Fibroblast of villous mesenchyme (primary cell): ENCODE results near the gene RBBP7. TPM values are rescaled to one million over a fixed set of nuclear protein-coding genes. Genes with fewer than 3 reads are reported as not detected.

ENCODE experiments used
- DNase-seq: peaks from one replicate; pipeline ENCODE4 v3.0.0-alpha.2; 2010; ENCODE audit warnings: low read depth
- H3K4me3 ChIP-seq: 2 replicates; pipeline ENCODE4 v1.5.1; 2011; ENCODE audit warnings: low read depth, mild to moderate bottlenecking, low read length
- CTCF ChIP-seq: IDR thresholded peaks from 2 replicates; pipeline ENCODE4 v1.5.1; 2012; ENCODE audit warnings: low read depth, mild to moderate bottlenecking, low read length; ENCODE audit not compliant: insufficient read depth
- total RNA-seq: library from RNA; depleted of rRNA; stranded (reverse); fragments of >200 nt; gene quantifications from 2 replicates; pipeline ENCODE4 v1.2.3, GENCODE V29; 2012

The RBBP7 gene
- total RNA-seq = 123 and 124 TPM in 2 replicates

GRCh38 chrX:16870095-16870861 lies at the start of gene RBBP7:
RBBP7 (minus strand) TSS chrX:16870362; CDS start chrX:16870053, 309 bp downstream.
- DNase-seq = peak; percentile 93
- H3K4me3 ChIP-seq = peak within 1 kb of the TSS; percentile 81
- TF ChIP-seq CTCF = no peak

GRCh38 chrX:16918979-16919378 lies 48.8 kb upstream of the RBBP7 start:
- TF ChIP-seq CTCF = no peak
- no peak overlapping the region for H3K4me3 ChIP-seq
- no peak for DNase-seq

GRCh38 chrX:16917120-16917519 lies 47.0 kb upstream of the RBBP7 start:
- TF ChIP-seq CTCF = no peak
- no peak overlapping the region for H3K4me3 ChIP-seq
- no peak for DNase-seq

GRCh38 chrX:16916561-16916960 lies 46.4 kb upstream of the RBBP7 start:
- TF ChIP-seq CTCF = no peak
- no peak for DNase-seq
- no peak overlapping the region for H3K4me3 ChIP-seq

DNA sequence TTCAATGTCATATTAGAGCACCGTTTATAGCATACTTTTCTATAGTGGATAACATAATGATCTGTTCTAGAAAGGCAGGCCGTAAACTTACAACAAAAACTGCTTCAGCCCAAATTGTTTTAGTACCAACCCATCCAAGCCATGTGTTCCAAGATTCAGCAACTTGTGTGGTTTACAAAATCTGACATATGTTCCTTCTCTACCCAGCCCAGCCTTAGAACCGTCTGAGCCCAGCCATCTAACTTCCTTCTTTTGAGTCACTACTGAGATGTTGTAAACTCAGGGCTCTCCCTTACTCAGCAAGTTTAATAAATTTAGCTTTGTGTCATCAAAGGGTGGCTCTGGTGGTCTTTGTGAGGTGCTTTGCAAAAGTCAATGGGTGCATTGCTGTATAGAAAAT lies 43.9 kb upstream of the RBBP7 start:
- no peak for TF ChIP-seq CTCF
- no peak for DNase-seq
- no peak overlapping the region for H3K4me3 ChIP-seq

DNA sequence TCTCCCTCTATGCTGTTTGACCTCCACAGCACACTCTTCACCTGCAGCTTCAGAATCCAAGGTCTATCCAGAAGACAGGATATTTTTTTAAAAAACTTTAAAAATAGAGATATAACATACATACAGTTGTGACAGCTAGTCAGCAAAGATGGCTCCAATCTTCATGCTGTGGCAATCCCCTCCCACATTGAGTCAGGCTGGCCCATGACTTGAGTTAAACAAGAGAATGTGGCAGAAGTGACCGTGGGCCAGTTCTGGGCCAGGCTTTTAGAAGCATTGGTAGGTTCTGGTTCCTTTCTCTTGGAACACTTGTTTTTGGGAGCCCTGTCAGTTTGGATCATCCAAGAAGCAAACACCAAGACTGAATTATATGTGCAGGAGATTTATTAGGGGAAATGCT lies 40.2 kb upstream of the RBBP7 start:
- no peak for TF ChIP-seq CTCF
- H3K4me3 ChIP-seq = no peak overlapping the region
- DNase-seq = no peak
